ENCODE measurements around the gene NRARP.
A peak's percentile ranks its signal among the peaks of the same experiment; 100 is the strongest.

Gene NRARP

DNA sequence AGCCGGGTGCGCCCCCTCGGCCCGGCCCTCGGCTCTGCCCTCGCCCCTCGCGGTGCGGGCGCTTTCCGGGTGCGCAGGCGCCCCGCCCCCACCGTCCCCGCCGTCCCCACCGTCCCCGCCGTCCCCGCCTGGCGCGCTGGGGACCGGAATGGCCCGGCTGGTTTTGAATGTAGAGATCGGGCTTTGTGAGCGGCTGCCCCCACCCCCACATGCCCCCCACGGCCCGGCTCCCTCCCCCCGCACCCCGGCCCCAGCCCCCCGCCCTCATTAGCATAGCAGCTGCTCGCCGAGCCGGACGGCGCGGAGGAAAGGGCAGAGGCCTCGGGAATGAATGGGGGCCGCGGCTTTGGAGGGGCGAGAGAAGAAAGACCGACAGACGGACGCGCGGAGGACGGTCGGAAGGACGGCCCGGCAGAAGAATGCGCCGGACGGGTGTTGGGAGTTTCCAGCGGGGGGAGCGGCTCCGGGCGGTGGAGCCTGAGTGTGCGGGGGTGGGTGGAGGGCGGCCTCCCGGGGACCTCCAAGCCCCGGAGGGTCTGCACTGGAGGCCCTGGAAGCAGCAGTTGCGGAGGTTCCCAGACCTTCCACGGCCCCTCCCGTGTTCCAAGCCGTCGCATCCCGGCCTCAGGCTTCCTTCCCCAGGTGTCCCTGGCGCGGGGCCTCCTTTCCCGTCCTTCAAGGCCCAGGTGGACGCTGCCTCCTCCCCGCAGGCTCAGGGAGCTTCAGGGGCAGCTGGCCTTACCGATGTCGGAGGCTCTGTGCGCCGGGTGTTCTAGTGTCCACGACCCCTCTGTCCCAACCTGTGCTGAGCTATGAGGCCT lies 6.0 kb downstream of the NRARP start:
- Histone ChIP-seq H3K27ac (ENCODE audit: extremely low read depth, low read depth, low read length) (no peak overlapping the region; the same call in 1 of the 2 replicates), H3K4me3 (ENCODE audit: low read depth, low read length) (no peak overlapping the region), H3K4me1 (ENCODE audit: control insufficient read depth, insufficient read depth, low read length) (peaks cover 10% of the 10 kb centered on the region), H3K9me3 (ENCODE audit: control insufficient read depth, insufficient read depth, low read depth, low read length) (no peaks in the 10 kb centered on the region), H3K36me3 (ENCODE audit: control insufficient read depth in 2 of 2, insufficient read depth in 1 of 2, low read length in 2 of 2) (no peaks in the 10 kb centered on the region)
- ChIA-PET CTCF (interaction anchor here (0.9 to 4.9 kb wide), 4 partner anchors 9 to 229 kb away, joined by 4 to 21 read pairs (median 5); partner anchors contain the start of genes EXD3 and NOXA1), POLR2A (interaction anchor here (1.1 kb wide), 1 partner anchor 127 kb away, joined by 5 read pairs; the partner anchor contains the start of genes EXD3 and NOXA1)
- TF ChIP-seq ZNF624 (tag by site-specific recombination; IDR thresholded peaks at IDR 0.05) (no peak), GLIS2 (tag by site-specific recombination; IDR thresholded peaks at IDR 0.05) (0 out of 2 replicates have a peak, but pooled peaks have one; percentile 18), ZNF544 (tag by site-specific recombination; IDR thresholded peaks at IDR 0.05) (no peak), ZBTB48 (tag by site-specific recombination; IDR thresholded peaks at IDR 0.05) (0 out of 2 replicates have a peak, but pooled peaks have one; percentile 41), ZNF768 (tag by site-specific recombination; IDR thresholded peaks at IDR 0.05) (no peak), GLI4 (tag by site-specific recombination; IDR thresholded peaks at IDR 0.05) (peak; percentile 89; the same call in 1 of the 2 replicates), ZNF792 (tag by site-specific recombination; IDR thresholded peaks at IDR 0.05) (no peak)

DNA sequence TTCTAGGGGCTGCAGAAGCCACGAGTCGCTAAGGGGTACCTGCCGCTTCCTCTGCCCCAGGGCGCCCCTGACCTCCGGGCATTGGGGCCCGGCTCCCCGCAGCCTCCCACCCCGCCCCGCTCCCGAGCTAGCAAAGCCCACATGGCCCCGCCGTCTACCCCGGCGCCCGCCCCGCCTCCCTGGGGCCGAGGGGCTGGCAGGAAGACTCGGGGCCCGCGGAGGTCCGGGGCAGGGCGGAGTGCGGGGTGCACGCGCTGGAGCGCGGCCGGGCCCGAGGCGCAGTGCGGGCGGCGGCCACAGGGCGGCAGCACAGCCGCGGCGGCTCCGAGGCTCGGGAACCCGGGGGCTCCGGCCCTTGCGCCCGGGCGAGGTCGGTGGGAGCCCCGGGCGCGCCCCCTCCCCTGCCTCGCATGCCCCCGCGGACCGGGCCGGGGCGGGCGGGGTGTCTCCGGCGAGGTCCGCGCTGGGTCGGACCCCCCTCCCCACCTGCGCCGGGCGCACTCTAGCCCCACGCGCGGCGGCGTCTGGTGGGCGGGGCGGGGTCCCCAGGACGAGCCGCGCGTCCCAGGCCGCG lies 6.7 kb downstream of the NRARP start:
- no peaks in the 10 kb centered on the region for H3K36me3 ChIP-seq (ENCODE audit: control insufficient read depth in 2 of 2, insufficient read depth in 1 of 2, low read length in 2 of 2)
- TF ChIP-seq ZNF2 (tag by site-specific recombination; IDR thresholded peaks at IDR 0.05) = no peak
- TF ChIP-seq, protein P1, sequence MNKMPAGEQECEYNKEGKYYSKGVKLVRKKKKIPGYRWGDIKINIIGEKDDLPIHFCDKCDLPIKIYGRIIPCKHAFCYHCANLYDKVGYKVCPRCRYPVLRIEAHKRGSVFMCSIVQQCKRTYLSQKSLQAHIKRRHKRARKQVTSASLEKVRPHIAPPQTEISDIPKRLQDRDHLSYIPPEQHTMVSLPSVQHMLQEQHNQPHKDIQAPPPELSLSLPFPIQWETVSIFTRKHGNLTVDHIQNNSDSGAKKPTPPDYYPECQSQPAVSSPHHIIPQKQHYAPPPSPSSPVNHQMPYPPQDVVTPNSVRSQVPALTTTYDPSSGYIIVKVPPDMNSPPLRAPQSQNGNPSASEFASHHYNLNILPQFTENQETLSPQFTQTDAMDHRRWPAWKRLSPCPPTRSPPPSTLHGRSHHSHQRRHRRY (tag by site-specific recombination; IDR thresholded peaks at IDR 0.05) = no peak
- TF ChIP-seq, protein P2, sequence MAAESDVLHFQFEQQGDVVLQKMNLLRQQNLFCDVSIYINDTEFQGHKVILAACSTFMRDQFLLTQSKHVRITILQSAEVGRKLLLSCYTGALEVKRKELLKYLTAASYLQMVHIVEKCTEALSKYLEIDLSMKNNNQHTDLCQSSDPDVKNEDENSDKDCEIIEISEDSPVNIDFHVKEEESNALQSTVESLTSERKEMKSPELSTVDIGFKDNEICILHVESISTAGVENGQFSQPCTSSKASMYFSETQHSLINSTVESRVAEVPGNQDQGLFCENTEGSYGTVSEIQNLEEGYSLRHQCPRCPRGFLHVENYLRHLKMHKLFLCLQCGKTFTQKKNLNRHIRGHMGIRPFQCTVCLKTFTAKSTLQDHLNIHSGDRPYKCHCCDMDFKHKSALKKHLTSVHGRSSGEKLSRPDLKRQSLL (tag by site-specific recombination; IDR thresholded peaks at IDR 0.05) = no peak
- TF ChIP-seq ZNF658 (tag by site-specific recombination; IDR thresholded peaks at IDR 0.05) = no peak
- TF ChIP-seq SETDB1 (IDR thresholded peaks at IDR 0.05; ENCODE audit: insufficient read length, low read length) = no peak
- TF ChIP-seq ZNF423 (tag by site-specific recombination; IDR thresholded peaks at IDR 0.05) = no peak
- no peak for TF ChIP-seq KLF8 (tag by site-specific recombination; IDR thresholded peaks at IDR 0.05)
- TF ChIP-seq ZNF280C (tag by site-specific recombination; IDR thresholded peaks at IDR 0.05) = no peak
- no peak for TF ChIP-seq BCL6B (tag by site-specific recombination; IDR thresholded peaks at IDR 0.05)
- H3K9me3 ChIP-seq (ENCODE audit: control insufficient read depth, insufficient read depth, low read depth, low read length) = no peaks in the 10 kb centered on the region
- H3K27ac ChIP-seq (ENCODE audit: extremely low read depth, low read depth, low read length) = no peak overlapping the region; the same call in 1 of the 2 replicates
- peak overlapping the region; percentile 12; the same call in 1 of the 2 replicates for H3K4me3 ChIP-seq (ENCODE audit: low read depth, low read length)
- ChIA-PET CTCF (interaction anchor here (0.6 to 1.4 kb wide), 5 partner anchors 13 to 311 kb away, joined by 3 to 5 read pairs (median 4); no protein-coding TSS in a partner anchor), POLR2A (no interaction called here)
- peaks cover 10% of the 10 kb centered on the region for H3K4me1 ChIP-seq (ENCODE audit: control insufficient read depth, insufficient read depth, low read length)
